GM19397 (cell line): ENCODE data around the gene ANKZF1.

Experiments
- ATAC-seq: cut with Tn5 transposase; IDR thresholded peaks from one replicate; pipeline ENCODE4 v1.9.1; 2021; ENCODE audit warnings: mild to moderate bottlenecking, moderate library complexity; ENCODE audit not compliant: unreplicated experiment

The ANKZF1 gene

GRCh38 chr2:219280651-219281050, 51.0 kb downstream of the ANKZF1 start:
- ATAC-seq: no peak

GRCh38 chr2:219281588-219281987, 52.0 kb downstream of the ANKZF1 start:
- no peak for ATAC-seq

- ATAC-seq: no peak
These were observed 52.8 kb downstream of the ANKZF1 start for GRCh38 chr2:219282375-219282774.

- no peak for ATAC-seq
These were observed 53.5 kb downstream of the ANKZF1 start for GRCh38 chr2:219282943-219283581.

- no peak for ATAC-seq
These were observed 55.1 kb downstream of the ANKZF1 start for GRCh38 chr2:219284501-219285372.

GRCh38 chr2:219285373-219285735, 55.7 kb downstream of the ANKZF1 start:
- no peak for ATAC-seq

GRCh38 chr2:219285894-219286425, 56.4 kb downstream of the ANKZF1 start:
- ATAC-seq: no peak
